KMS-11 (cell line): Measurements from ENCODE around the gene BAIAP2.
A peak's percentile ranks its signal among the peaks of the same experiment; 100 is the strongest.

Source experiments
- H2AFZ ChIP-seq: fragments of 200-600 bp; sonication (generic); 2 replicates; pipeline ENCODE4 v1.6.1; 2016; ENCODE audit warnings: antibody characterized with exemption, mixed run types, low read depth
- H3K27ac ChIP-seq: fragments of 200-600 bp; sonication (generic); 2 replicates; pipeline ENCODE4 v1.6.1; 2016; ENCODE audit warnings: mild to moderate bottlenecking, mixed run types
- H3K27me3 ChIP-seq: fragments of 200-600 bp; sonication (generic); 2 replicates; pipeline ENCODE4 v1.6.1; 2017; ENCODE audit warnings: mild to moderate bottlenecking, low read depth, mixed run types, moderate library complexity; ENCODE audit not compliant: insufficient read depth
- H3K36me3 ChIP-seq: fragments of 200-600 bp; sonication (generic); 2 replicates; pipeline ENCODE4 v1.6.1; 2017; ENCODE audit warnings: mild to moderate bottlenecking, mixed run types; ENCODE audit not compliant: insufficient read depth
- H3K4me1 ChIP-seq: fragments of 200-600 bp; sonication (generic); 2 replicates; pipeline ENCODE4 v1.6.1; 2016; ENCODE audit warnings: mild to moderate bottlenecking, low read depth, mixed run types; ENCODE audit not compliant: poor library complexity, severe bottlenecking
- H3K4me2 ChIP-seq: fragments of 200-600 bp; sonication (generic); 2 replicates; pipeline ENCODE4 v1.7.0; 2016; ENCODE audit warnings: mild to moderate bottlenecking, mixed run types
- H3K4me3 ChIP-seq: fragments of 200-600 bp; sonication (generic); IDR thresholded peaks from 2 replicates; pipeline ENCODE4 v1.6.1; 2017; ENCODE audit warnings: low read depth, low read length, mixed read lengths; ENCODE audit not compliant: insufficient read depth
- H3K79me2 ChIP-seq: fragments of 200-600 bp; sonication (generic); 2 replicates; pipeline ENCODE4 v1.6.1; 2016; ENCODE audit warnings: low read depth, mixed run types; ENCODE audit not compliant: insufficient read depth
- H3K9ac ChIP-seq: fragments of 200-600 bp; sonication (generic); 2 replicates; pipeline ENCODE4 v1.6.1; 2016; ENCODE audit warnings: mild to moderate bottlenecking, mixed run types
- H4K20me1 ChIP-seq: fragments of 200-600 bp; sonication (generic); 2 replicates; pipeline ENCODE4 v1.6.1; 2016; ENCODE audit warnings: mild to moderate bottlenecking, mixed run types; ENCODE audit not compliant: insufficient read depth
- TF ChIP-seq, protein P1 (sequence below): fragments of 200-600 bp; sonication (generic); conservative IDR thresholded peaks from 2 replicates; pipeline ENCODE4 v1.6.1; 2017; ENCODE audit warnings: low read depth, mild to moderate bottlenecking, antibody characterized with exemption, low read length, moderate library complexity, mixed read lengths

BAIAP2 gene

DNA sequence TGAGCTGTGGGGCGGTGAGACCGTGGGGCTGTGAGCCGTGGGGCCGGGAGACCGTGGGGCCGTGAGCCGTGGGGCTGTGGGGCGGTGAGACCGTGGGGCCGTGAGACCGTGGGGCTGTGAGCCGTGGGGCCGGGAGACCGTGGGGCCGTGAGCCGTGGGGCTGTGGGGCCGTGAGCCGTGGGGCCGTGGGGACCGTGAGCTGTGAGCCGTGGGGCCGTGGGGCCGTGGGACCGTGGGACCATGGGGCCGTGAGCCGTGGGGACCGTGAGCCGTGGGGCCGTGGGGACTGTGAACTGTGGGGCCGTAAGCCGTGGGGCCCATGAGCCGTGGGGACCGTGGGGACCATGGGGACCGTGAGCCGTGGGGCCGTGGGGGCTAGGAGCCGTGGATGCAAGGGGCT is 105.7 kb downstream of the BAIAP2 start:
- no peak overlapping the region for H2AFZ ChIP-seq
- H3K27ac ChIP-seq: no peak overlapping the region
- TF ChIP-seq, protein P1, sequence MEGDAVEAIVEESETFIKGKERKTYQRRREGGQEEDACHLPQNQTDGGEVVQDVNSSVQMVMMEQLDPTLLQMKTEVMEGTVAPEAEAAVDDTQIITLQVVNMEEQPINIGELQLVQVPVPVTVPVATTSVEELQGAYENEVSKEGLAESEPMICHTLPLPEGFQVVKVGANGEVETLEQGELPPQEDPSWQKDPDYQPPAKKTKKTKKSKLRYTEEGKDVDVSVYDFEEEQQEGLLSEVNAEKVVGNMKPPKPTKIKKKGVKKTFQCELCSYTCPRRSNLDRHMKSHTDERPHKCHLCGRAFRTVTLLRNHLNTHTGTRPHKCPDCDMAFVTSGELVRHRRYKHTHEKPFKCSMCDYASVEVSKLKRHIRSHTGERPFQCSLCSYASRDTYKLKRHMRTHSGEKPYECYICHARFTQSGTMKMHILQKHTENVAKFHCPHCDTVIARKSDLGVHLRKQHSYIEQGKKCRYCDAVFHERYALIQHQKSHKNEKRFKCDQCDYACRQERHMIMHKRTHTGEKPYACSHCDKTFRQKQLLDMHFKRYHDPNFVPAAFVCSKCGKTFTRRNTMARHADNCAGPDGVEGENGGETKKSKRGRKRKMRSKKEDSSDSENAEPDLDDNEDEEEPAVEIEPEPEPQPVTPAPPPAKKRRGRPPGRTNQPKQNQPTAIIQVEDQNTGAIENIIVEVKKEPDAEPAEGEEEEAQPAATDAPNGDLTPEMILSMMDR: no peak
- no peak overlapping the region for H3K9ac ChIP-seq
- peaks cover 6% of the 10 kb centered on the region for H3K4me1 ChIP-seq
- H3K36me3 ChIP-seq: no peaks in the 10 kb centered on the region
- H3K4me2 ChIP-seq: no peak overlapping the region
- no peaks in the 10 kb centered on the region for H4K20me1 ChIP-seq
- no peaks in the 10 kb centered on the region for H3K79me2 ChIP-seq
- no peak overlapping the region for H3K4me3 ChIP-seq
- peaks cover 79% of the 10 kb centered on the region for H3K27me3 ChIP-seq

DNA sequence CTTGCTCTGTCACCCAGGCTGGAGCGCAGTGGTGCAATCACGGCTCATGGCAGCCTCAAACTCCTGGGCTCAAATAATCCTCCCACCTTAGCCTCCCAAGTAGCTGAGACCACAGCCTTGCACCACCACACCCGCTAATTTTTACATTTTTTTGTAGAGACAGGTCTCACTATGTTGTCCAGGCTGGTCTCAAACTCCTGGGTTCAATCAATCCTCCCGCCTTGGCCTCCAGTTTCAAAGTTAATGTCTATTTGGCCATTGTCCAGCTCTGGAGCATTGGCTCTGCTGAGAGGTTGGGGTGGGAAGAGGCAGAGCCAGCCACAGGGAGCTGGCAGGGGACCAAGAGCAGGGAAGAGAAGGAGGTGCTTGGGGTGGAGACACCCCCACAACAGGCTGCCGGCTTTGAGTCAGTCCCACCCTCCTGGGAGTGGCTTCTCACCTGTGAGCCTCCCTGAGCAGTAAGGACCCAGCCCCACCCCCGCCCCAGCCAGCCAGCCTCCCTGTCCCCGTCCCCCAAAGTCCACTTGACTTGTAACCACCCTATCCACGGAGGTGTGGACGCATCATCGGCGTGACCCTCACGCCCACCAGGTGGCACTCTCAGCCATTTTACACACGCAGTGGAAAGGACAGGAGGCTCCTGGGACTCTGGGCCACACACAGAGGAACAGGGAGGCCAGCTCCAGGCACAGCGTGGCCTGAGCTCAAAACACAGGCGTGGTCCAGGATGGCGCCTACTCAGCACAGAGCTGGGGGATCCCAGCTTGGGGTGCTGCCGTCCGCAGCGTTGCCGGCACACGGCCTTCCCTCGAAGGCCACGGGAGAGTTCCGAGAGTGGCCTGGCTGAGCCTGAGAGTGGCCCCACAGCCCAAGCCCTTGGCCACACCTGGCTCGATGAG is 107.6 kb downstream of the BAIAP2 start:
- Histone ChIP-seq H3K36me3 (no peaks in the 10 kb centered on the region), H3K4me3 (no peak overlapping the region), H3K4me2 (no peak overlapping the region), H3K9ac (no peak overlapping the region), H2AFZ (no peak overlapping the region), H3K27ac (no peak overlapping the region), H4K20me1 (no peaks in the 10 kb centered on the region), H3K4me1 (peaks cover 6% of the 10 kb centered on the region), H3K27me3 (peaks cover 84% of the 10 kb centered on the region), H3K79me2 (no peaks in the 10 kb centered on the region)
- TF ChIP-seq, protein P1: peak; percentile 66

DNA sequence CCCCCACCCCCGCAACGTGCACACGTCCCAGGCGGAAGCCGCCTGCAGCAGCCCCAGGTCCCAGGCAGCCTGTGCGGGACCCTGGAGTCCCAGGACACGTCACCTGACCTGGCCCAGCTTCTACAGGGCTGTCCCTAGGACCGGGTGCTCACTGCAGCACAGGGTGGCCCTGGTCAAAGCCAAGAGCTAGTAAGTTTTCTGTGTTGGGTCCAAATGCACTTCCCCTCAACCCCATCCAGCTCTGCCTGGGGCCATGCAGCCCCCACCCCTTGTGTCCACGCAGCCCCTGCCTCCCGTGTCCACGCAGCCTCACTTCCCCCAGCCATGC is 108.2 kb downstream of the BAIAP2 start:
- Histone ChIP-seq H4K20me1 (no peaks in the 10 kb centered on the region), H3K27me3 (peaks cover 90% of the 10 kb centered on the region), H2AFZ (no peak overlapping the region), H3K4me1 (peaks cover 6% of the 10 kb centered on the region), H3K4me3 (no peak overlapping the region), H3K4me2 (no peak overlapping the region), H3K36me3 (no peaks in the 10 kb centered on the region), H3K79me2 (no peaks in the 10 kb centered on the region), H3K27ac (no peak overlapping the region), H3K9ac (no peak overlapping the region)
- TF ChIP-seq, protein P1: no peak

DNA sequence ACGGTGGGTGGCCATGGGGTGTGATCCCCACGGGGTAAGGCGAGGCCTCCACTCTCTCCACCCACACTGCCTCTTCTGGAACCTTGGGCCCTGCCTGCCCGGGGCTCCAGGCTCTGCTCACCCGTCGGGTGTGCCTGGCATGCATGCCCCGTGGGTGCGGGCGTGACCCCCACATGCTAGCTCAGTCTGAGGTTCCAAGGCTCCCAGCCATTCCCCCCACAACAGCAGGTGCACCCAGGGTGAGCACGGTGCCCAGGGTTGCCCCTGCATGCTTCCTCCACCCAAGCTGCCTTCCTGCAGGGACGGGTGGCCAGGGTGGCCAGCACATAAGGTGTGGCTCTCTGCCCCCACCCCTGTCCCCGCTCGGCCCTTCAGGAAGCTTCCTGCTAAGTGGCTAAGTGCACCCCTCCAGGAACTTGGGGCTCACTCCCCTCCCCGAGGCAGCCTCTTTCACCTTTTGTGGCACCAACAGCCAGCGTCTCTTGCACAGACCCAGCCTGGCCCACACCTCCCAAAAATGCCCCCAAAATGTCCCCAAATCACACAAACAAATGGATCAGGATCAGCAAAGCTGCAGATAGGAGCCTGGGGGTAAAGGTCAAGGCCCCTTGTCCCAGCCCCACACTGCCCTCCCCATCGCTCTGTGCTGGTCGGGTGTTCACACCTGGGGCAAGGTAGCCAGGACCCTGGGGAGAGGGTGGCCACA is 108.9 kb downstream of the BAIAP2 start:
- Histone ChIP-seq H3K27me3 (peaks cover 95% of the 10 kb centered on the region), H2AFZ (no peak overlapping the region), H3K79me2 (no peaks in the 10 kb centered on the region), H3K4me1 (peaks cover 6% of the 10 kb centered on the region), H3K27ac (no peak overlapping the region), H4K20me1 (no peaks in the 10 kb centered on the region), H3K36me3 (no peaks in the 10 kb centered on the region), H3K4me2 (no peak overlapping the region), H3K9ac (no peak overlapping the region), H3K4me3 (no peak overlapping the region)
- TF ChIP-seq, protein P1: no peak
